Neuronal stem cell (in vitro differentiated cells): ENCODE data around the gene OR2B6.

Experiments used
- DNase-seq: peaks from one replicate; pipeline ENCODE4 v3.0.0-alpha.2; 2013; ENCODE audit warnings: low spot score
- H2AFZ ChIP-seq: one replicate; pipeline ENCODE4 v1.6.1; 2013; ENCODE audit warnings: mild to moderate bottlenecking, low read length, inconsistent platforms
- H2AK5ac ChIP-seq: 2 replicates; pipeline ENCODE4 v1.6.1; 2013; ENCODE audit warnings: low read depth, mild to moderate bottlenecking, inconsistent platforms, low read length, moderate library complexity, mixed read lengths
- H2BK120ac ChIP-seq: 2 replicates; pipeline ENCODE4 v1.6.1; 2013; ENCODE audit warnings: low read depth, mild to moderate bottlenecking, inconsistent platforms, low read length, moderate library complexity, mixed read lengths
- H2BK12ac ChIP-seq: one replicate; pipeline ENCODE4 v1.6.1; 2013; ENCODE audit warnings: low read length, inconsistent platforms
- H2BK15ac ChIP-seq: 2 replicates; pipeline ENCODE4 v1.6.1; 2013; ENCODE audit warnings: mild to moderate bottlenecking, low read length, inconsistent platforms, mixed read lengths
- H2BK5ac ChIP-seq: one replicate; pipeline ENCODE4 v1.6.1; 2013; ENCODE audit warnings: inconsistent platforms, mild to moderate bottlenecking, low read length, moderate library complexity
- H3K14ac ChIP-seq: one replicate; pipeline ENCODE4 v1.6.1; 2013; ENCODE audit warnings: low read length, inconsistent platforms
- H3K18ac ChIP-seq: 2 replicates; pipeline ENCODE4 v1.6.1; 2013; ENCODE audit warnings: low read length, inconsistent platforms
- H3K23ac ChIP-seq: 2 replicates; pipeline ENCODE4 v1.6.1; 2013; ENCODE audit warnings: low read depth, mild to moderate bottlenecking, mixed read lengths, low read length, inconsistent platforms; ENCODE audit not compliant: poor library complexity
- H3K27ac ChIP-seq: replicated peaks from 3 replicates; pipeline ENCODE4 v1.5.1; 2013; ENCODE audit warnings: low read length, inconsistent platforms
- H3K27me3 ChIP-seq, 3 experiments: 2 replicates each; pipeline ENCODE4 v1.6.1; 2013; ENCODE audit warnings: low read length in 3 of 3, mild to moderate bottlenecking in 2 of 3, inconsistent platforms in 1 of 3, low read depth in 1 of 3, mixed read lengths in 1 of 3, moderate library complexity in 1 of 3; ENCODE audit not compliant: control insufficient read depth in 3 of 3, insufficient read depth in 3 of 3
- H3K36me3 ChIP-seq, 2 donors: replicated peaks in 1 of 2; 2 replicates each; pipeline ENCODE4 v1.6.1; 2013; ENCODE audit warnings: low read length in 2 of 2; ENCODE audit not compliant: control insufficient read depth in 2 of 2, insufficient read depth in 2 of 2
- H3K4ac ChIP-seq: 2 replicates; pipeline ENCODE4 v1.6.1; 2013; ENCODE audit warnings: inconsistent platforms, mild to moderate bottlenecking, low read length, moderate library complexity
- H3K4me1 ChIP-seq, 2 donors: 1 replicate in 1 of 2; 2 replicates in 1 of 2; pipeline ENCODE4 v1.6.1; 2013; ENCODE audit warnings: low read length in 2 of 2, low read depth in 1 of 2; ENCODE audit not compliant: control insufficient read depth in 2 of 2, insufficient read depth in 1 of 2
- H3K4me2 ChIP-seq: one replicate; pipeline ENCODE4 v1.6.1; 2013; ENCODE audit warnings: mild to moderate bottlenecking, low read length, inconsistent platforms; ENCODE audit not compliant: insufficient read depth, poor library complexity, severe bottlenecking
- H3K4me3 ChIP-seq, 2 donors: 2 replicates each; pipeline ENCODE4 v1.5.1; 2013; ENCODE audit warnings: low read length in 2 of 2, mild to moderate bottlenecking in 2 of 2, inconsistent platforms in 1 of 2, moderate library complexity in 1 of 2
- H3K79me1 ChIP-seq: one replicate; pipeline ENCODE4 v1.6.1; 2013; ENCODE audit warnings: low read depth, mild to moderate bottlenecking, inconsistent platforms, low read length, moderate library complexity
- H3K9ac ChIP-seq: one replicate; pipeline ENCODE4 v1.6.1; 2013; ENCODE audit warnings: mild to moderate bottlenecking, low read depth, low read length, inconsistent platforms; ENCODE audit not compliant: poor library complexity
- H3K9me3 ChIP-seq, 2 donors: replicated peaks in 1 of 2; 2 replicates each; pipeline versions ENCODE3 to v1.6.1; 2013; ENCODE audit warnings: low read length in 2 of 2, mild to moderate bottlenecking in 2 of 2, inconsistent platforms in 1 of 2, low read depth in 1 of 2, mixed read lengths in 1 of 2, moderate library complexity in 1 of 2; ENCODE audit not compliant: control insufficient read depth in 2 of 2, insufficient read depth in 1 of 2
- H4K8ac ChIP-seq: one replicate; pipeline ENCODE4 v1.6.1; 2013; ENCODE audit warnings: low read depth, mild to moderate bottlenecking, inconsistent platforms, low read length, moderate library complexity
- H4K91ac ChIP-seq: one replicate; pipeline ENCODE4 v1.6.1; 2013; ENCODE audit warnings: low read length, low read depth, mild to moderate bottlenecking, inconsistent platforms; ENCODE audit not compliant: poor library complexity
- whole genome bisulfite sequencing, 2 donors: extraction: QIAGEN DNeasy Blood & Tissue Kit; methylation state at CpG; one replicate each; pipeline ENCODE4 v1.1.7; 2013; ENCODE audit warnings: missing lambda C conversion rate in 2 of 2, mixed read lengths in 1 of 2; ENCODE audit not compliant: insufficient read length in 2 of 2, insufficient replicate concordance in 1 of 2; ENCODE audit errors: extremely low coverage in 2 of 2; 5-methylcytosine and 5-hydroxymethylcytosine counted together

Gene OR2B6

GRCh38 chr6:28001351-28001750 is 44.3 kb downstream of the OR2B6 start:
- H2AFZ ChIP-seq = peak overlapping the region; percentile 13

GRCh38 chr6:28001751-28002150 is 44.7 kb downstream of the OR2B6 start:
- Histone ChIP-seq H3K4me1 (peaks cover 6 to 7% of the 10 kb centered on the region in 2 donors), H2BK15ac (no peak overlapping the region), H3K14ac (no peak overlapping the region), H3K4me2 (no peak overlapping the region), H2AFZ (peak overlapping the region; percentile 13), H3K36me3 (no peaks in the 10 kb centered on the region), H2BK120ac (no peak overlapping the region), H4K8ac (no peak overlapping the region), H4K91ac (no peak overlapping the region), H2AK5ac (no peak overlapping the region), H3K27ac (no peak overlapping the region), H3K4ac (no peak overlapping the region), H3K23ac (no peak overlapping the region), H3K27me3 (peaks cover 0 to 12% (median 0%) of the 10 kb centered on the region in 3 experiments), H3K9ac (no peak overlapping the region), H3K4me3 (no peak overlapping the region), H2BK5ac (no peak overlapping the region), H3K18ac (no peak overlapping the region), H2BK12ac (no peak overlapping the region), H3K79me1 (no peaks in the 10 kb centered on the region), H3K9me3 (no peaks in the 10 kb centered on the region)
- WGBS, 2 donors = no CpG with 5 or more reads among the region's 5 CpGs
- no peak for DNase-seq

More at GRCh38 chr6:28001351-28001750, 44.3 kb downstream of the OR2B6 start:
- WGBS, 2 donors = no CpG with 5 or more reads among the region's 15 CpGs
- H3K9me3 ChIP-seq = no peaks in the 10 kb centered on the region
- peaks cover 6 to 7% of the 10 kb centered on the region in 2 donors for H3K4me1 ChIP-seq
- H3K4me3 ChIP-seq = no peak overlapping the region
- H3K4ac ChIP-seq = no peak overlapping the region
- no peak overlapping the region for H4K91ac ChIP-seq
- H3K18ac ChIP-seq = no peak overlapping the region
- no peak overlapping the region for H2BK120ac ChIP-seq
- H2BK12ac ChIP-seq = no peak overlapping the region
- no peaks in the 10 kb centered on the region for H3K79me1 ChIP-seq
- H3K4me2 ChIP-seq = no peak overlapping the region
- no peak overlapping the region for H3K23ac ChIP-seq
- H2BK5ac ChIP-seq = no peak overlapping the region
- H4K8ac ChIP-seq = no peak overlapping the region
- H3K9ac ChIP-seq = no peak overlapping the region
- no peaks in the 10 kb centered on the region for H3K36me3 ChIP-seq
- no peak overlapping the region for H3K14ac ChIP-seq
- no peak for DNase-seq
- no peak overlapping the region for H3K27ac ChIP-seq
- H3K27me3 ChIP-seq = peaks cover 0 to 12% (median 0%) of the 10 kb centered on the region in 3 experiments
- H2BK15ac ChIP-seq = no peak overlapping the region
- no peak overlapping the region for H2AK5ac ChIP-seq

DNA sequence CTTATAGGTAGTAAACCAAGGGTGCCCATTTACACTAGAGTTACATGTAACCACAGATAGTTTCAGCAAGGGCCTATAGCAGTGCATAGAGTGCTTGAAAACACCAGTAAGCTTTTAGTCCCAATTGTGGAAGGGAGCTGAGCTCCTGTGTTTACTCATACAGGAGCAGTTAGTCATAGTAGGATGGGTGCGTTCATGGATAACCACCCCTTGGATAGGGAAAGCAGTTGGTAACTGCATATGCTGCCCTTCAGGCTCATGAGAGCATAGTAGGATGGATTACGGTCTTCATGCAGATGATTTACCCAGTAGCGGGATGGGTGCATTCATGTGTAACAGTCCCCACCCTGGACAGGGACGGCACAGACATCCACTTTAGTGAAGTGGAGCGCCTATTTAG is 45.1 kb downstream of the OR2B6 start:
- Histone ChIP-seq H3K4ac (no peak overlapping the region), H3K9me3 (no peaks in the 10 kb centered on the region), H3K4me2 (no peak overlapping the region), H2AFZ (no peak overlapping the region), H2BK120ac (no peak overlapping the region), H3K4me1 (peaks cover 6 to 7% of the 10 kb centered on the region in 2 donors), H4K91ac (no peak overlapping the region), H3K27me3 (peaks cover 0 to 12% (median 0%) of the 10 kb centered on the region in 3 experiments), H3K9ac (no peak overlapping the region), H3K27ac (no peak overlapping the region), H2BK12ac (no peak overlapping the region), H4K8ac (no peak overlapping the region), H3K79me1 (no peaks in the 10 kb centered on the region), H2AK5ac (no peak overlapping the region), H3K36me3 (no peaks in the 10 kb centered on the region), H2BK5ac (no peak overlapping the region), H3K18ac (no peak overlapping the region), H3K4me3 (no peak overlapping the region), H3K23ac (no peak overlapping the region), H2BK15ac (no peak overlapping the region), H3K14ac (no peak overlapping the region)
- no CpG with 5 or more reads among the region's 5 CpGs for WGBS, 2 donors
- no peak for DNase-seq

DNA sequence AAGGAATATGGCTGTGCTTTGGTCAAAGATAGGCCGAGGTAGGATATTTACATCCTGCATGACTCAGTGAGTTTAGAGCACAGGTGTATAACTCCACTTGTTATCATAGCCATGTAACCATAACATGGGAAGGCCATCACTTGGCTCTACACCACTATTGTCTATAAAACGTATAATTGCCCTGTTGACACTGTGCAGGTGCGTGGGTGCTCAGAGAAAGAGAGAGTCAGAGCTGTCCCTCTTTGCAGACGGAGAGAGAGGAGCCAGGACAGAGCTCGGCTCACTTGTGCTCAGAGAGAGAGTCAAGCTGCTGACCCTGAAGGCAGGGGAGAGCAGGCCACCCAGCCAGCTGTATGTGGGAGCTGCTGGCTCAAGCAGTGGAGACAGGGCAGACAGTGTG is 46.0 kb downstream of the OR2B6 start:
- H2BK5ac ChIP-seq = no peak overlapping the region
- no peak overlapping the region for H2BK15ac ChIP-seq
- no peaks in the 10 kb centered on the region for H3K9me3 ChIP-seq
- H2BK12ac ChIP-seq = no peak overlapping the region
- WGBS, 2 donors = no CpG with 5 or more reads among the region's 5 CpGs
- H3K79me1 ChIP-seq = no peaks in the 10 kb centered on the region
- H3K9ac ChIP-seq = no peak overlapping the region
- H3K4ac ChIP-seq = no peak overlapping the region
- peaks cover 0 to 6% (median 0%) of the 10 kb centered on the region in 3 experiments for H3K27me3 ChIP-seq
- H2BK120ac ChIP-seq = no peak overlapping the region
- no peak overlapping the region for H3K4me3 ChIP-seq
- H3K18ac ChIP-seq = no peak overlapping the region
- no peak overlapping the region for H3K27ac ChIP-seq
- H3K4me2 ChIP-seq = no peak overlapping the region
- no peak overlapping the region for H2AK5ac ChIP-seq
- peaks cover 6 to 7% of the 10 kb centered on the region in 2 donors for H3K4me1 ChIP-seq
- H3K14ac ChIP-seq = no peak overlapping the region
- H4K91ac ChIP-seq = no peak overlapping the region
- H2AFZ ChIP-seq = no peak overlapping the region
- DNase-seq = no peak
- no peak overlapping the region for H4K8ac ChIP-seq
- H3K23ac ChIP-seq = no peak overlapping the region
- no peaks in the 10 kb centered on the region for H3K36me3 ChIP-seq
